ENCODE results near the gene RPL36.

DNA sequence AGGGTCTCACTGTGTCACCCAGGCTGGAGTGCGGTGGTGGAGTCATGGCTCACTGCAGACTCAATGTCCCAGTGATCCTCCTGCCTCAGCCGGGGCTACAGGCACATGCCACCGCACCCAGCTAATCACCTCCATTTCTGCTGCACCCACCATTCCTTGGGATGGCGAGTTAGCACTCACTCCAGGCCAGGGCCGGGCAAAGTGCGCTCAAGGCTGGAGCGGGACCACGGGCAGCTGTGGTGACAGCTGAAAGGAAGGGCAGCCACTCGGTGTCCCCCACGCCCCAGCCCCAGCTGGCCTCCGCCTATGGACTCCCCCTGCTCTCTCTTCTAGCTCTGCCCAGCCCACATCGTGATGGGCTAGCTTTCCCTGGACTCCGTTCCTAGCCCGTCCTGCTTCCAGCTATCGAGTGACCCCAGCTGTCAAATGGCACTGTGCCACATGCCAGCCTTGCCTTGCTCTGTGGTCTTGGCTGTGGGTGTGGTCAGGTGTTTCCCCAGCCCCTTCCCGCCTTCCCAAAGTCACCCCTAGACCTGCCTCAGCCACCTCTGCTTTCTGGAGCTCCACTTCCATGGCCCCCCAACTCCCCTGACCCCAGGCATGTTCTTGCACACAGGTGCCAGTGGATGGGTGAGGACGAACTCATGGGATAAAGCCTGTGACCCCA, 13.9 kb upstream of the RPL36 start:
- TF ChIP-seq, protein P1, sequence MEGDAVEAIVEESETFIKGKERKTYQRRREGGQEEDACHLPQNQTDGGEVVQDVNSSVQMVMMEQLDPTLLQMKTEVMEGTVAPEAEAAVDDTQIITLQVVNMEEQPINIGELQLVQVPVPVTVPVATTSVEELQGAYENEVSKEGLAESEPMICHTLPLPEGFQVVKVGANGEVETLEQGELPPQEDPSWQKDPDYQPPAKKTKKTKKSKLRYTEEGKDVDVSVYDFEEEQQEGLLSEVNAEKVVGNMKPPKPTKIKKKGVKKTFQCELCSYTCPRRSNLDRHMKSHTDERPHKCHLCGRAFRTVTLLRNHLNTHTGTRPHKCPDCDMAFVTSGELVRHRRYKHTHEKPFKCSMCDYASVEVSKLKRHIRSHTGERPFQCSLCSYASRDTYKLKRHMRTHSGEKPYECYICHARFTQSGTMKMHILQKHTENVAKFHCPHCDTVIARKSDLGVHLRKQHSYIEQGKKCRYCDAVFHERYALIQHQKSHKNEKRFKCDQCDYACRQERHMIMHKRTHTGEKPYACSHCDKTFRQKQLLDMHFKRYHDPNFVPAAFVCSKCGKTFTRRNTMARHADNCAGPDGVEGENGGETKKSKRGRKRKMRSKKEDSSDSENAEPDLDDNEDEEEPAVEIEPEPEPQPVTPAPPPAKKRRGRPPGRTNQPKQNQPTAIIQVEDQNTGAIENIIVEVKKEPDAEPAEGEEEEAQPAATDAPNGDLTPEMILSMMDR (IDR thresholded peaks at IDR 0.05): no peak
- no peak for TF ChIP-seq POLR2A (IDR thresholded peaks at IDR 0.05)

Data from heart left ventricle (tissue), 13 donors.